GM23248 (cell line): Measurements from ENCODE around the gene CLDND2.

Source experiments
- EZH2 ChIP-seq: fragments of 200-600 bp; sonication (generic); IDR thresholded peaks from 2 replicates; pipeline ENCODE4 v1.6.1; 2018; ENCODE audit warnings: antibody characterized with exemption, mild to moderate bottlenecking; ENCODE audit not compliant: insufficient read depth, poor library complexity, severe bottlenecking
- EZH2phosphoT487 ChIP-seq: fragments of 200-600 bp; sonication (generic); IDR thresholded peaks from 2 replicates; pipeline ENCODE4 v1.6.1; 2018; ENCODE audit warnings: antibody characterized with exemption, moderate library complexity, mild to moderate bottlenecking, low read depth; ENCODE audit not compliant: insufficient read depth

GRCh38 chr19:51389143-51389542 is 20.3 kb upstream of the CLDND2 start:
- no peak for TF ChIP-seq EZH2
- TF ChIP-seq EZH2phosphoT487: no peak
